Measurements from ENCODE around the gene OR10W1.

DNA sequence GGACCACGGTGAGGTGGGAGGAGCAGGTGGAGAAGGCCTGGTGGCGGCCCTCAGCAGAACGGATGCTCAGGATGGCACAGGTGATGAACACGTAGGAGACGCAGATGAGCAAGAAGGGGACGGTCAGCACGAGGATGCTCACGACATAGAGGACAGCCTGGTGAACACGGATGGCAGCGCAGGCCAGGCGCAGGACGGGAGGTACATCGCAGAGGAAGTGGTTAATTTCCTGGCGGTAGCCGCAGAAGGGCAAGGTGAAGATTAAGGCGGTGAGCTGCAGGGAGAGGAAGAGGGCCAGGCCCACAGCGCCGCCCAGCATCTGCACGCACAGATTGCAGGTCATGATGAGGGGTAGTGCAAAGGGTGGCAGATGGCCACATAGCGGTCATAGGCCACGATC, 24.0 kb upstream of the OR10W1 start:
- TF ChIP-seq POLR2A (IDR thresholded peaks at IDR 0.05) = no peak
- no peak for TF ChIP-seq POLR2AphosphoS5 (IDR thresholded peaks at IDR 0.05)
- TF ChIP-seq, protein P1, sequence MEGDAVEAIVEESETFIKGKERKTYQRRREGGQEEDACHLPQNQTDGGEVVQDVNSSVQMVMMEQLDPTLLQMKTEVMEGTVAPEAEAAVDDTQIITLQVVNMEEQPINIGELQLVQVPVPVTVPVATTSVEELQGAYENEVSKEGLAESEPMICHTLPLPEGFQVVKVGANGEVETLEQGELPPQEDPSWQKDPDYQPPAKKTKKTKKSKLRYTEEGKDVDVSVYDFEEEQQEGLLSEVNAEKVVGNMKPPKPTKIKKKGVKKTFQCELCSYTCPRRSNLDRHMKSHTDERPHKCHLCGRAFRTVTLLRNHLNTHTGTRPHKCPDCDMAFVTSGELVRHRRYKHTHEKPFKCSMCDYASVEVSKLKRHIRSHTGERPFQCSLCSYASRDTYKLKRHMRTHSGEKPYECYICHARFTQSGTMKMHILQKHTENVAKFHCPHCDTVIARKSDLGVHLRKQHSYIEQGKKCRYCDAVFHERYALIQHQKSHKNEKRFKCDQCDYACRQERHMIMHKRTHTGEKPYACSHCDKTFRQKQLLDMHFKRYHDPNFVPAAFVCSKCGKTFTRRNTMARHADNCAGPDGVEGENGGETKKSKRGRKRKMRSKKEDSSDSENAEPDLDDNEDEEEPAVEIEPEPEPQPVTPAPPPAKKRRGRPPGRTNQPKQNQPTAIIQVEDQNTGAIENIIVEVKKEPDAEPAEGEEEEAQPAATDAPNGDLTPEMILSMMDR (IDR thresholded peaks at IDR 0.05) = no peak
